Retinal pigment epithelial cell (primary cell): ENCODE measurements around the gene TIGD3.

Experiments
- DNase-seq: peaks from one replicate; pipeline ENCODE4 v3.0.0-alpha.2; 2010; ENCODE audit warnings: low read depth
- H3K4me3 ChIP-seq: 2 replicates; pipeline ENCODE4 v1.5.1; 2011; ENCODE audit warnings: mild to moderate bottlenecking, low read length, control low read depth, moderate library complexity
- TF ChIP-seq, protein P1 (sequence below): conservative IDR thresholded peaks from 2 replicates; pipeline ENCODE4 v1.5.1; 2011; ENCODE audit warnings: low read depth, low read length, control low read depth, inconsistent platforms

Gene TIGD3

DNA sequence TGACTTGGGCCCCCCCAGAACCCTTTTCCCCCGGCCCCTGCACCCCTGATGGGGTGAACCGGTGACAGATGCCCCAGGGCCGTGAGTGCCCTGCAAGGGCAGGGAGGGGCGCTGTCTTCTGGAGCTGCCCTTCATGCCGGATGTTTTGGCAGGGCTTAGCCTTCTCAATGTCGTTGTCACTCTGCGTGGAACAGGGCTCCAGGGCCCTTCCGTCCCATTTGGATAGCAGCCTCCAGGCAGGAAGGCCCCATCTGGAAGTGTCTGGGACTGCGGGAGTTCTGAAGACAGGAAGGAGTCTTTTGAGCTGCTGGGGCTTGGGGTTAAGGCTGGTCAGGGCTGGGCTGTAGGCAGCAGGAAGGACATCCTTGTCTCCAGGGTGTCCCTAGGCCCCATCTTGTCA is 36.4 kb downstream of the TIGD3 start:
- H3K4me3 ChIP-seq: peak overlapping the region; percentile 8
- no peak for DNase-seq
- TF ChIP-seq, protein P1, sequence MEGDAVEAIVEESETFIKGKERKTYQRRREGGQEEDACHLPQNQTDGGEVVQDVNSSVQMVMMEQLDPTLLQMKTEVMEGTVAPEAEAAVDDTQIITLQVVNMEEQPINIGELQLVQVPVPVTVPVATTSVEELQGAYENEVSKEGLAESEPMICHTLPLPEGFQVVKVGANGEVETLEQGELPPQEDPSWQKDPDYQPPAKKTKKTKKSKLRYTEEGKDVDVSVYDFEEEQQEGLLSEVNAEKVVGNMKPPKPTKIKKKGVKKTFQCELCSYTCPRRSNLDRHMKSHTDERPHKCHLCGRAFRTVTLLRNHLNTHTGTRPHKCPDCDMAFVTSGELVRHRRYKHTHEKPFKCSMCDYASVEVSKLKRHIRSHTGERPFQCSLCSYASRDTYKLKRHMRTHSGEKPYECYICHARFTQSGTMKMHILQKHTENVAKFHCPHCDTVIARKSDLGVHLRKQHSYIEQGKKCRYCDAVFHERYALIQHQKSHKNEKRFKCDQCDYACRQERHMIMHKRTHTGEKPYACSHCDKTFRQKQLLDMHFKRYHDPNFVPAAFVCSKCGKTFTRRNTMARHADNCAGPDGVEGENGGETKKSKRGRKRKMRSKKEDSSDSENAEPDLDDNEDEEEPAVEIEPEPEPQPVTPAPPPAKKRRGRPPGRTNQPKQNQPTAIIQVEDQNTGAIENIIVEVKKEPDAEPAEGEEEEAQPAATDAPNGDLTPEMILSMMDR: no peak

DNA sequence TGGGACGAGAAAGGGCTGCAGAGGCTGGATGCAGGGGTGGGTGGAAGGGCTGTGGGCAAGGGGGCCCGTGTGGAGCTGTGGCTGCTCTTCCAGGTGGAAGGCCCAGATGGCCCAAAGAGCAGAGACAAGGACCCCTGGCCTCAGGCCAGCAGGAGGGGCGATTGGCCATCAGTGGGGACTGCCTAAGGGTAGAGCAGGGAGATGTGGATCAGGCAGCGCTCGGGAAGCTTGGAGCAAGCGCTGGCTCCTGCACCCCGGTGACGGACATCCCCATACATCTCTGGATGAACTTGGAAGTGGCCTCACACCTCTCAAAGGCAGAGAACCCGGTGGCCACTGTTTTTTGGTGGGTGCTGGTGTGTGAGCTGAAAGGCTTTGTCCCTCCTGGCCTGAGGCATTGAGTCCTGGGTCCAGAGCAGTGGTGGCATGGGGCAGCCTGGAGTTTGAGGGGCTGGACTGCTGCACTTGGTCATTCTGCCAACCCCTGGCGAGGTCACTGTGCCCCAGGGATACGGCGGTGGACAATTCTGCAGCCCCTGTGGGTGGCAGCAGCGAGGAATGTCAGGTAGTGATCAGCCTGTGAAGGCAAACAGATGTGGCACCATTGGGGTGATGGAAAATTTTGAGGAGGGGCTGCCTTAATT is 37.8 kb downstream of the TIGD3 start:
- DNase-seq: no peak
- H3K4me3 ChIP-seq: no peak overlapping the region
- TF ChIP-seq, protein P1: no peak

DNA sequence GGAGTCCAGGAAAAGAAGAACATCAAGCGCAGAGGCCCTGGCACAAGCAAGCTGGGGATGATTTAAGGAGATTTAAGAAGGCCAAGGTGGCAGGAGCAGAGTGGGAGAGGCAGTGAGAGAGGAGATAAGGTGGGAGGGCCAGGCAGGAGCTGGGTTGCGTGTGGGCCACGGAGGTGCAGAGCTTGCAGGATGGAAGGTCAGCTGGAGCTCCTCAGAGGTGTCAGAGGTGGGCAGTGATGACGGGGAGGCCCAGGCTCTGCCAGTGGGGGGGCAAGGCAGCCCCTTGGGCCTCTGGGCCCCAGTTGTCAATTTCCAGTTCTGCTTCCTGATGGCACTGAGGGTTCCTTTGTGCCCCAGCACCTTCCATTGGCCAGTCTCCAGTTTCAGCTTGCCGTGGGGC is 38.3 kb downstream of the TIGD3 start:
- no peak overlapping the region for H3K4me3 ChIP-seq
- TF ChIP-seq, protein P1: no peak
- no peak for DNase-seq

GRCh38 chr11:65393513-65394079 is 39.0 kb downstream of the TIGD3 start:
- TF ChIP-seq, protein P1: no peak
- no peak overlapping the region for H3K4me3 ChIP-seq
- DNase-seq: no peak

GRCh38 chr11:65394125-65394536 is 39.6 kb downstream of the TIGD3 start:
- H3K4me3 ChIP-seq: no peak overlapping the region
- TF ChIP-seq, protein P1: no peak
- no peak for DNase-seq

DNA sequence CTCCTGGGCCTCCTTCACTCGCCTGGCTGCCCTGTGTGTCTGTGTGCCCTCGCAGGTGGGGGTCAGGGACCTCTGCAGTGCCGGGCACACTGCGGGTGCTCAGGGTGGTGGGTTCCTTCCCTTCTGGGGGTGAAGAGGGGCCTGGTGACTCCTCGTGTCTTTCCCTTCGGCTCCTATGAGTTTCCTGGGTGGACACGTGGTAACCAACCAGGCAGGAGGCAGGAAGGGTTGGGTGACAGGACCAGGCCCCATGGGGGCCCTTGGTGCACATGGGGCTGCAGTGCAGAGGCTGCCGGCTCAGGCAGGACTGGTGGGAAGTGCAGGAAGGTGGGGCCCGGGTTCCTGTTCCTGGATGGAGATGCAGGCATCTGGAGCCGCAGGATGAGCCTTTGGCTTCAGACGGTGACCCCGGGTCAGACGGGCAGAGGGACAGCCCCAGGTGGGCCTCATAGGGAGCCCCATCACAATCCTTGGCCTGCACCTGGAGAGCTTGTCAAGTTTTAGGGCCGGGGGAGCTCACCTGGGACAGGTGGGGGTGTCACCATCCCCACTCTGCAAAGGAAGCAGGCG is 41.5 kb downstream of the TIGD3 start:
- TF ChIP-seq, protein P1: no peak
- no peak for DNase-seq
- H3K4me3 ChIP-seq: no peak overlapping the region
